NCI-H146 treated with DMSO at 0.1 percent for 48 hours (cell line): ENCODE results near the gene SMC1A.
"Not testable (repeated sequence)": the region's sequence is repeated elsewhere in the genome, so short reads cannot be mapped to it uniquely, and the experiment has no call there.

Experiments
- DNase-seq: peaks from one replicate; lab custom pipeline; 2025; ENCODE audit not compliant: unreplicated experiment; lab: John Stamatoyannopoulos, UW

The SMC1A gene

DNA sequence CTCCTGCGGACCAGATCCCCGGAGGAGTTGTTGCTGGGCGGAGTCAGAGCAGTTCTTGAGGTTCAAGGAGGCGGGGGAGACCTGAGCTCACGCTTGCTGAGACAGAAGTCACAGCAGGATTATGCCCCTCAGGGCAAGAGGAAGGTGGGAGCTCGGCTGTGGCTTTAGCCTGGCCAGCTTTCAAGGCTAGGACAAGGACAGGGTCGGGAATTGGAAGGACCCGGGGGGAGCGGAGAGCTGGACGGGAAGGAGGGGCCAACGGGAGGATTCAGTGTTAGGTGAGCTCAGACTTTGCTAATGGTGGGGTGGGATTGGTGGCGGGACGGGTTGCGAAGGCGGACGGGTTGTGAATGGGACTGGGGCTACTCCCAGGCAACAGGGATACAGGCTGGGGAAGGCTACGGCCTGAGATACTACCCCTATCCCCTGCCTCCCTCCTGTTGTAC, 430 bp upstream of the SMC1A start, which contains the start of gene RIBC1:
RIBC1 (plus strand) TSS at position 13 of the 446 bp plus-strand sequence. CDS start 3,404 bp downstream, outside the sequence.
- no peak for DNase-seq

DNA sequence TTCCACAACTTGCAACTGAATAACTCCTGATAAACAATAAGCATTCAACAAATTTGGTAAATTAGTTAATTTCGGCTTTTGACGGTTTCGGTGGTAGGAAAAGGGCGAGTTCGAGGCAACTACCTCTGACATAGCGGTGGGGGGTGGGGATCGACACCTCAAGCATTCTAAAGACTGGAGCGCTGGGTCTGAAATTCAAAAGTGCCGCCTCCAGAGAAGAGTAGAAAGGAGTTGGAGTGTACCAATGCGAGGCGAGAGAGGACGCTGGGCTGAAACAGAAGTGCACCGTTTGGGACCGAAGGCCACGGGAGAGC, 725 bp downstream of the SMC1A start:
- DNase-seq, result peak; percentile 56

DNA sequence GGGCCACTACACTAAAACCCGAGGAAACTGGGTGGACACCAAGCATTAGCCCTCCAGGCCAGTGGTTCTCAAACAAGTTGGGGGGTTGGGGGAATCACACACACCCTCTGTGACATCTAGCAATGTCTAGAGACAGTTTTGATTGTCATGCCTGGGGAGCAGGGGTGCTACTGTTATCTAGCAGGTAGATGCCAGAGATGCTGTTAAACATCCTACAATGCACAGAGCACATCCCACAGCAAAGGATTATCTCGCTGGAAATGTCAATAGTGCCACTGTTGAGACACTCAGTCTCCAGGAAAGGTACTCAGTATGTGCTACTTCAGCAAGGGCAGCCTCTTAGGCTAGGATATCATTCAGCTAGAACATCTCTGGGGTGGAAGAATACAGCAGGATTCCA, 1.3 kb downstream of the SMC1A start:
- DNase-seq, result no peak

DNA sequence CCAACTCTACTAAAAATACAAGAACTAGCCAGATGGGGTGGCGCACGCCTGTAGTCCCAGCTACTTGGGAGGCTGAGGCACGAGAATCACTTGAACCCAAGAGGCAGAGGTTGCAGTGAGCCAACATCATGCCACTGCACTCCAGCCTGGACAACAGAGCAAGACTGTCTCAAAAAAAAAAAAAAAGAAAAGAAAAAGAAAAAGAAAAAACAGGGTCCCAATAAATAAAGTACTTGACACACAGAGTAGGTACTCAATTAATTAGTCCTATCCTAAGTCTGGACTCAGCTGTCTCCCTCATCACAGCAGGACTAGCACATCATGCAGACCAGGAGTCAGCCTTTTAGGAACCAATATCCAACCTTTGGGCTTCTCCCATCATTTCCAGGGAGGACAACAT, 2.1 kb downstream of the SMC1A start:
- DNase-seq, result not testable (repeated sequence)

DNA sequence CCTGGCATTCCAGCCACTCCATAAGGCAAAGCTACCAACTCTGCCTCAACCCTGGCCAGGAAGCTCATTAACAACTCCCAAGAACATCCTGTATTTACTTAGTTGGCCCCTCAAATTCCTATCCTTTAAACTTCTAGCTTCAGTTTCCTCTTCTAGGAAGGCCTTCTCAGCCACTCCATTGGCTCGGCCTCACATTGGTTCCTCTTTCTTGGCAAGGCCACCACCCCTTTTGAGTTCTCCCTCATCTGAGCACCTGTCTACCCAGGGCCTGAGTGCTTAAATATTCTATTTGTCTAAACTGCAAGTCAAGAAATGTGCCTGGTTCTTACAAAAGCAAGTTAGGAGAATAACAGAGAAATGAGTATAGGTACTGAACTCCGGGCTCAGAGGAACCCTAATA, 10.0 kb downstream of the SMC1A start:
- no peak for DNase-seq

DNA sequence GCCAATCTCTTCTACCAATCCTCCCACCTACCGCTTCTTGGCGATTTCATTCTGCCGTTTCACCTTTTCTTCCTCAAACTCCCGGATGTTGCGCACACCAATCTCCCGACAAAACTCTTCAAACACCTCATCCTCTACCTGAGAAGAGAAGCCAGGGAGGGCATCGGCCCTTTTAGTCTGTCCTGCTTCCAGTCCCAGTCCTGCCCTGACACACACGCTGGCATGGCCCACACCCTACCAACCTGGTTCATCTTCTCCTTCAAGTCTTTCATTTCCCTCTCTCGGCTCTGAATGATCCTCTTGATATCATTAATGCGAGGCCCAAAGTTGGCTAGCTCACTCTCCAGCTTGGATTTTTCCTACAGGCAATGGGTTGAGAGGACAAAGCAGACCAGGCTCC, 18.9 kb downstream of the SMC1A start:
- no peak for DNase-seq

DNA sequence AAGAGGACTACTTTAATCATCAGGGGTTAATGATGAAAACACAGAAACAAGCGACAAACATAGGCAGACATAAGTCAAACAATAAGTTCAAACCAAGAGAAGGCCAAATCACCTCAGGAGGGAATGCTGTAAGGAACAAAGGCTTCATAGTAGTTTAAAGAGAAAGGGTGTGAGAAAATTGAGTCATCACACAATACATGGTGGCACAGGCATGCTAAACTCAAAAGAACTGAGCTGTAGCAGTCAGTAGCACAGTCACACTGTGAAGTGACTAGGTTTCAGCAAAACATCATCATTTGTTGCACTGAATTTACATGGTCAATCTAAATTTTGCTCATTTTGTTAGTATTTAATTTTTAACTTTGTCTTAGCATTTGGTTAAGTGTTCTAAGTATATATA, 24.2 kb downstream of the SMC1A start:
- no peak for DNase-seq

DNA sequence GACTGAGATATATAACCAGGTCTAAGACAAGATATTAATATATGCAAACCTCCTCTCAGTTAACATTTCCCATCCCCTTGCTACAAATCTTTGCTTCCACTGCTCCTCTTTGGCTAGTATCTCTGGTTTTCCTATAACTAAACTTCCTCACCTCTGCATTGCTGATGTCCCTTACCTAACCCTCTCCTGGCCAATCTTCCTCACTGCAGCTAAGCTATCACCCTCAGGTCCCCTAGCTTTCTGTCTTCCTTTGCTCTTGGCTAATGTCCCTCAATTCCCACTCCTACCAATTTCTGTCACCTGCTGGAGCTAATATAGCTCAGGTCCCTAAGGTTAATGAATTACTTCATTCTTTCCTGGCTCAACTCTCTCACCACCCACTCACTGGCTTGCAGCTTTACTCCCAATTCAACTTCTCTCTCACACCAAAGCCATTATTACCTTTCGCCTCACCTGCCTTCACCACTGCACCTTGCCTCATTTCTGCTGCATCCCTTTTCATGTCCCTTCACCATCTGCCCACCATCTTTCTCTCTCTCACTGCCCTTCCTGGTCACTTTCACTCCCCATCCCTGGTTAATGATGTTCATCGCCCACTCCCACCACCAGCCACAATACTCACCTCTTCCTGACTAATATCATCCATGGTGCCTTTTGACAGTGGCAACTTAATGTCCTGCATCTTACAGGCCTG, 26.7 kb downstream of the SMC1A start:
- DNase-seq, result no peak

DNA sequence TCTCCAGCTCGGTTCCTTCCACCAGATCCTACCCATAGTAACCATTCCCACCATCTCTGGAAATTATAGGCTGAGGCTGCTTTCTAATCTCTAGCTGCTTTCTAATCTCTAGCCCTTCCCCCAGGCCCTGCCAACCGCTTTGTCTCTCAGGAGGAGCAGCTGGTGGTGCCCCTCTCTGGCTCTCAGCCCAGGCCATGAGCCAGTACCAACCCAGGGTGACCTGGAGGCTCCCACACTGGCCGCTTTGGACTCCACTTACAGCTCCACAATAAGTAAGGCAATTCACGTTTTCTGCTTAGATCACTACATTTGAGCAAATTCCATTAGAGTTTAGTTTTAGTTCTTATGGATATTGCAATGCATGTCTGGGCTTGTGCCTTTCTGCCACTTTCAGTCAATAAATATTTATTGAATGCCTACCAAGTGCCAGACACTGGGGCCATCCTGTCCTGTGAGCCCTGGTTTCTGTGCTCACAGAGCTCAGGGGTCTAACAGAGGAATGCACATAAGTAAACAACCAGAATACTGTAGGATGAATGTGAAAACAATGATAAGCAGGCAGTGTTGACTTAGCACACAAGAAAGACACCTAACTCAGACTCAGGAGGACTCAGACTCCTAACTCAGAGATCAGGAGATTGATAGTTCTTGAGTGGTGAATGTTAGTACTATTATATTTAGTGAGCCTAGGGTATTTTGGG, 38.9 kb downstream of the SMC1A start:
- no peak for DNase-seq

DNA sequence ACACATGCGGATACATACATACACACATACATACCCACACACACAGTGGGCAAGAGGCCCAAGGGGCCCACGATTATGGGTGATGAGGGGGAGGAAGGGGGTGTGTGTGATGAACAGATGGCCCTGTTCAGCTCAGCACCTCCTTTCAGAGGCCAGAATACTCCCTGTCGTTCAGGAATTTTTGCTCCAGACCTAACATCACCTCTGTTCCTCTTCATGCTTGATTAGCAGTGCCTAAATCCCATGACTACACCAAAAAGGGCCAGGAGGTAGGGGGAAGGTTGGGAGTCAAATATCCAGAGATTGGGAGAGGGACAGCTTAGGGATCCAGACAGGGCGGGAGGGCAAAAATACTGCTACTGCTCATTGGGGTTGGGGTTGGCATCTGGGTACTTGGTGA, 42.7 kb downstream of the SMC1A start:
- no peak for DNase-seq

DNA sequence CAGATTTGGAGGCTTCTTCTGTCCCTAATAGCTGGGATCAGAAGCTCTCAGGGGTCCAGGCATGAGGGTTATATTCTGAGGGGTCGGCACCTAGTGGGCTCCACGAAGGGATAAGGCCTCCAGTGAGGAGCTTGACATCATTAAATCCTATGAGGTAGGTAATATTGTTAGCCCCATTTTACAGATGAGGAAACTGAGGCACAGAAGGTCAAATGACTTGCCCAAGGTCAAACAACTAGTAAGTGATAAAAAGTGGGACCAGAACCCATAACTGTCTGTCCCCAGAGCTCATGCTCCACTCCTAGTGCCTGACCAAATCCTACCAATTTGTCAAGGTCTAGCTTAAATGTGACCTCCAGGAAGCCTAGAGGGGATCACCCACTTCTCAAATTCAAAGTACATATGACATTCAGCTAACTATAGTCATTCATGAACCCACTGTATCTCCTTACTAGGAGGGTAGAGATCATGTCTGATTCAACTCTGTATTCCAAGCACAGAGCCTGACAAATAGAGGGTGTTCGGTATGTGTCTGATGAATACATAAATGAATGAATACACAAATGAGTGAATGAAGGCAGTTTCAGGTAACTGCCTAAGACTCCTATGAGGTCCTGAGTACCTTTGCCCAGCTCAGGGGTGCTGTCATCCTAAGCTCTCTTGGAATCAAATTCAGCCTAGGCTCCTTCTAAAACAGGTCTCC, 43.3 kb downstream of the SMC1A start:
- no peak for DNase-seq

DNA sequence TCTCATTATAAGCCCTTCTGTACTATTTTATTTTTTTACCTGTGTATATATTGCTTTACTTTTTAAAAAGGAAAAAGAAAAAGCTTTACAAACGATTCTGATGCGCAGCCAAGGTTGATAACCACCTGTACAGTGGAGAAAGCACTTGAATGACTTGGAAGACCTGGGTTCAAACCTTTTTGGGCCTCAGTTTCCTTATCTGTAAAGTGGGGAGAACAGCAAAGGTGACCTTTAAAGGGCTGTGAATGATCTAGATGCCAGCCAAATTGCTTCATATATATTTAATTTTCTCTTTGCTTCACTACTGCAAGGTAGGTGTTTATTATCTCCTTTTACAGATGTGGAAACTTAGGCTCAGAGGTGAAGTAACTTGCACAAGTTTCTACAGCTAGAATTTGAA, 45.0 kb downstream of the SMC1A start:
- DNase-seq, result no peak

DNA sequence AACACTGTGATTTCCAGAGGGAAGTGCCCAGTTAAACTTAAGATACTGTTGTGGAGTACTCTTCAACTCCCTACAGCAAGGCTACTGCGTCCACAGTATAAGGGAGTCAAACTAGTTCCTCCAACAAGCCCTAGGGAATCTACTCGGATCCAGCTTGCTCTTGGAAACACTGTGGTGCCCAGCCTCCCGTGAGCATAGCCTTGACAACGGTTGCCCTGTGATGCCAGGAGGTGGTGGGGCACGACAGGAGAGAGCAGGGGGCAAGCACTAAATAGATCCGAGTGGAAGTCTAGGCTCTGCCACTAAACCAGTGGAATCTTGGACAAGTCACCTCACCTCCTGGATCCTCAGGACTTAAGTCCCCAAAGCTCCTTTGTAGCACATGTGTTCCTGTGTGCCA, 45.6 kb downstream of the SMC1A start:
- no peak for DNase-seq

DNA sequence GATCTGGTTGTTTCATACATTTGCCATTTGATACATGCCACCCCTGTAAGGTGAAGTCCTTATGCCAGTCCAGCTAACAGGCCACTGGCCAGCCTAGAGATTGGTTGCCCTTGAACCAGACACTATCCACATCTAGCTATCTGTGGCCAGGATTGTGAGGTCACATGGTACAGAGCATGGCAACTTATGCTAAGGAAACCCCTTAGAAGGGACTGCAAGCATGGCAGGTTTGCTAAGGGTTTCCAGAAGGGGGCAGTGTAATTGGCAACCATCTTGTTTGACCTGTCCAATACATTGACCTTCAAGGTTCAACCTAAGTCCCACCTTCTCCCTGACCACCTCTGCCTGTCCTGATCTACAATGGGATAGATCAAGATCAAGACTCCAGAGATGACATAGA, 47.5 kb downstream of the SMC1A start:
- DNase-seq, result no peak

DNA sequence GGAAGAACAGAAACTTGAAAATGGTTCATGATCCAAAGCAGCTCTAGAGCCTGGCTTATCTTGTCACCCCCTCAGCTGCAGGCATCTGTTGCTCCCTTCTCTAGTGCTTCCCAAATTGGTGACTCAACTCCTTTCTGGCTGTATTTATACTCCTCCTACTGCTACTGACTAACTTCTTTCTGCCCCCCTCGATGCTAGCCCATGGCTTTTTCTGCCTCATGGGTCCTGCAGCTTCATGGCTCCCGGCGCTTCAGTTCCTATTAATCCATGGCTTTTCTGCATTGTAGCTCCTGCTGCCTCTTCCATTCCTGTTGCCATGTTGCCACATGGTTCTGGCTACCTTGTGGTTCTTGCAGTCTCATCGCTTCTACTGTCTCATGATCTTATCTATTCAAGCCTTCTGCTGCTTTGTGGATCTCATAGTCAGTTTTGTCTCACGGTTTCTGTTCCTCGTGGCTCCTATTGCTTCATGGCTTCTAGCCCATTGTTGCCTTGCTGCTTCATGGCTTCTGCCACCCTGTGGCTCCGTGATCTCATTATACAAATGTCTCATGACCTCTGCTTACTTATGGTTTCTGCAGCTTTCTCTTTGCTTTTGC, 48.1 kb downstream of the SMC1A start:
- no peak for DNase-seq

DNA sequence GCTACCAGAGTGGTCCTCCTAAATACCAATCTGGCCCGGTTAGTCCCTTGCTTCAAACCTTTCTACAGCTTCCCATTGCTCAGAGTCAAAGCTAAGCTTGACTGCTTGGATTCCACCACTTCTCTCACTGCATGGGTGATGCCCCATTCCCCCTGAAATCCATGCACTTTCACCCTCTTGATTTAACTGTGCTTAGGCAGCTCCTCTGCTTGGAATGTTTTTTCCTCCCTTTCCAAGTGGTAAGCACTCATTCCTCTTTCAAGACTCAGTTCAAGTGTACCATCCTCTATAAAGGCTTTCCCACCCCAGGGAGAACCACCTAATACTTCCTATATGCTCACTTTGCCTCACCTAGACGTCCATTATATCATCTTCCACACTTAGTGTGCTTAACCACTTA, 49.1 kb downstream of the SMC1A start:
- no peak for DNase-seq

DNA sequence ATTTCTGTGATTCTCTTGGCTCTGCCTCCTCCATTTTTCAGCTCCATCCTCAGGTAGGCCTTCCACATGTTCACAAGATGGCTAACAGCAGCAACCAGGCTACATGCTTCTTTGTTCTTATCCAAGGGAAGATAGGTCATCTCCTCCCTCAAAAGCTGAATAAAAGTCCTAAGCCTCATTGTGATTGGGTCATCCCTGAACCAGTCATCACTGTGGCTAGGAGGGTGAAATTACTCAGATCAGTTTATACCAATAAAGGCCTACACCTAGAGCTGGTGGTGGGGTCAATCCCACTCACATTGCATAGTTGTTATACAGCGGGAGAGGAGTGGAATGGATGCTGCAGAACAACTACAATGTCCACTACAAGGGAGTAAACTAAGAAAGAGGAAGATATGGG, 56.0 kb downstream of the SMC1A start:
- DNase-seq, result not testable (repeated sequence)

DNA sequence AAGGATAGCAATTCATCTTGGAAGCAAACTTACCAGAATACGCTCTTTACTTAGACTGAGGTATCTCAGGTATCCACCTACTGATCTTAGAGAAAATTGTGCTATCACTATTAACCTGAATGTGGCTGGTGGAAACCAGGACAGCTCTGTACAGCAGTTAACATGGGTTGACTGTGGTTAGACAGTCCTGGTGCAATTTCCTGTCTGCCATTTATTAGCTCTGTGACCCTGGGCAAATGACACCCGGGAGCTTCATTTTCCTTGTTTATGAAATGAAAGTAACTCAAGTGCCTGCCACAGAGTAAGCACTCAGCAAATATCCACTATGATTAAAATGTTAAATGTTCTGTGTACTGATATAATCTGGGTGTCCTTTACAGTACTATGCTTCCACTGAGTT, 60.0 kb downstream of the SMC1A start:
- no peak for DNase-seq

DNA sequence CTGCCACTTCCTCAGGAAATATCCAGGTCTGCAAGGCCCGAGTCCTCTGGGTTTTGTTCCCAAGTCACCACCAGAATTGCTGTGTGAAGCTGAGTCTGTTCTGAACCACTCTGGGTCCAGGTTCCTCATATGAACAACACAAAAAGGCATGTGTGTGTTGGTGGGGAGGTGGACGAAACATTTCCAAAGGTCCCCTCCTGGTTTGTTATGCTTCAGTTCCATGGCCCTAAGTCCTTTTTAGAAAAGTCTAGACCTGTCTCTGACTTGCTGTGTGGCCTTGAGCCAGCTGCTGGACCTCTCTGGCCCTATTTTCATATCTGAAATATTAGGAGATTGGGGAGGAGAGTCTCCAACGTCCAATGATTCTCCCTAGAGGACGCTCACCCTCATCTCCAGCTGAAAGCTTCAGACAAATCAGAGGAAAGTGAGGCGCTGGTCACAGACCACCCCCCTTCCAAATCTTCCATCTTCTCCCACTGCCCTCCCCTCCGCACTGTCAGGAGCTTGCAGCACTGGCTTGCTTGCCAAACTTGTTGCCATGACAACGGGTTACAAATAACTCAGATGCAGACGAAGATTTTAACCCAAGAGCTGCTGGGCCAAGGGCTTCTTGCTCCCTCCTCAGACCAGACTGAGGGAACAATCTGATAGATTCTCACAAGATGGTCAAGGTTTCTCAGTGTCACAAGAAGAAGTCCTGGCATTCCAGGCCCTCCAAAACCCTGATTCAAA, 64.5 kb downstream of the SMC1A start:
- DNase-seq, result no peak

DNA sequence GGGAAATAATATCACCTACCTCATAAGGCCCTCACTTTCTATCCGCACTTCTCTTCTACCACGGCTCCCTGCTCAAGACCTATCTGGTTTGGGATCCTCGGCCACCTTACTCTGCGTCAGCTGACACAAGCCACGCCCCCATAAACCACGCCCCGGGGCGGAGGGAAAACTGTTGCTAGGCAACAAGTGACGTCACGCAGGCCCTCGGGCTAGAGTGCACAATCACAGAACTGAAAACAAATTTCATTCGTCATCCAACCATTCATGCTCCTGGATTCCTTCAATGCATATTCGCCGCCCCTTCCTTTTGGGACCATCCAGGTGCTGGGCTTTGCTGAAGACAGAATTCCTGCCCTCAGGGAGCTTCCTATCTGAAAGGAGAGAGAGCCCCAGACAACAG, 66.3 kb downstream of the SMC1A start:
- no peak for DNase-seq

DNA sequence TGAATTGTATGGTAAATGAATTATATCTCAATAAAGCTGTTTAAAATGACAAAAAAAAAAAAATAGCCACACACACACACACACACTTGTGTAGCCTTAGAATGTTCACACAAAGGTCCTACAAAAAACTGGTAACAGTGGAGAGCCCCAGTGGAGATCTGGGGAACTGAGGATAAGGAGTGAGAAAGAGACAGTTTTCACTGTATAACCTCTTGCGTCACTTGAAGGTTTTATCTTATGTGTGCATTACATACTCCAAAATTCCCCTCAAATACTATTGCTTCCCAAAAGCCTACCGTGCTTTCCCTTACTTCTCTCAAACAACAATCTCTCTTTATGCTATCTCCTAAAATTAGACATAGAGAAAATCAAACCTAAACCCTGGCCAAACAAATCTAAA, 67.8 kb downstream of the SMC1A start:
- DNase-seq, result no peak
